Measurements from ENCODE around the gene SNIP1.
"Not testable (repeated sequence)": the region's sequence is repeated elsewhere in the genome, so short reads cannot be mapped to it uniquely, and the experiment has no call there.

The SNIP1 gene

DNA sequence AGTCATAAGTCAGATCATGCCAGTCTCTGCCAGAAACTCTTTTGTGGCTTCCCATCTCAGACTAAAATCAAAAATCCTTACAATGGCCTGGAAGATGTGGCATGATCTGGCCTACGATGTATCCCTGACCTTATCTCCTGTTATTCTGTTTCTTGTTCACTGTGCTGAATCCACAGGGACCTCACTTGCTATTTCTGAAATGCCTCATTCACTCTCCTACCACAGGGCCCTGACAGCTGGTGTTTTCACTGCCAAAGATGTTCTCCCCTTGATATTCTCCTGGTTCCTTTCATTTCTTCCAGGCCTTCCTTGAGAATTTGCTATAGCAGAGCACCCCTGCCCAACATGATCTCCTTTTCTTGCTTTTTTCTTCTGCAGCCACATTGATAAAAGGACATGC lies 4.3 kb upstream of the SNIP1 start:
- no peak for DNase-seq

DNA sequence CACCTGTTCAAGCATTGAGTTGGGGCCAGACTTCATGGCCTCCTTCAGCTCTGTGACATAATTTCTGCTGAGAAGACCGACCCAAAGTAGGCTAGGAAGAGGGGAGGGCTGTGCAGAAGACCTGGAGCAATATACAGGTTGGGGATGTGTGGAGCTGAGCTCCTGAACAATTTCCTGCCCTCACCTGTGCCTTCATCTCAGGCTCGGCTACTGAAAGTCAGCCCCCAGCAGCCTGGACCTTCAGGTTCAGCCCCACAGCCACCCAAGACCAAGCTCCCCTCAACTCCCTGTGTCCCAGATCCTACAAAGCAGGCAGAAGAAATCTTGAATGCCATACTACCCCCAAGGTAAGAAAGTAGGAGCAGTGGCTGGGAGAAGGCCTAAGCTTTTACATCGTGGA lies 3.3 kb upstream of the SNIP1 start:
- no peak for DNase-seq

DNA sequence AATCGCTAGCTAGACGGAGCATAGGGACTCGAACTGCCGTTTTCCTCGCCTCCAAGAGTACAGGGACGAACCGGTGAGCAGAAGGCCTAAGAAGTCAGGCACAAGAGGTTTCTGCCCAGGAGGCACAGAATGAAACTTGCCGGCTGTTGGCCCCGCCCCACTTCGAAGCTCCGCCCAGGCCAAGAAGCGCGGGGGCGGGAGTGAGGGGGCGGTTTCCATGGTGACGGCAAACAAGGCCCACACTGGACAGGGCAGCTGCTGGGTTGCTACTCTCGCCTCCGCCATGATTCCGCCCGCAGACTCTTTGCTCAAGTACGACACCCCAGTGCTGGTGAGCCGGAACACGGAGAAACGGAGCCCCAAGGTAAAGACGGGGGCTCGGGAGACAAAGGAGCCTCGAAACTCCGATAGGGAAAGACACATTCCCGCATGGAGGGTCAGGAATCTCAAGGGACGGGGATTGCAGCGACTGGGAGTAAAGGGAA lies 2.7 kb upstream of the SNIP1 start, which contains the start of gene DNALI1:
Gene DNALI1, plus strand, starts transcription at position 229 of the 485 bp plus-strand sequence. Its CDS starts 55 bp downstream, at position 284.
- peak; percentile 97 for DNase-seq

DNA sequence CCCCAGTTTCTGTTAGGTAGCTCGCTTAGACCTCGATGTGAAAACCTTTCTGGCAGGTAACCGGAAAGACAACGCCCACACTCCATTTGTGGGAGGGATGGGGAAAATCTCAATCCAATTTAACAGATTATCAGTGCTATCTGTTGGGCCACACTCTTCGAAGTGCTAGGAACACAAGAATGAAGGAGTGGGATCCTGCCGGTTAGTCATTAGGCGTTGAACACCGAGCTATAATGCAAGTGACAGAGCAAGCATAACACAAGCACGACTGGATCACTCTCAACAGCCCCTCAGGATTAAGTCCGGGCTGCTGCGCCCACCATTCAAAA lies 531 bp downstream of the SNIP1 start:
- DNase-seq, result no peak

DNA sequence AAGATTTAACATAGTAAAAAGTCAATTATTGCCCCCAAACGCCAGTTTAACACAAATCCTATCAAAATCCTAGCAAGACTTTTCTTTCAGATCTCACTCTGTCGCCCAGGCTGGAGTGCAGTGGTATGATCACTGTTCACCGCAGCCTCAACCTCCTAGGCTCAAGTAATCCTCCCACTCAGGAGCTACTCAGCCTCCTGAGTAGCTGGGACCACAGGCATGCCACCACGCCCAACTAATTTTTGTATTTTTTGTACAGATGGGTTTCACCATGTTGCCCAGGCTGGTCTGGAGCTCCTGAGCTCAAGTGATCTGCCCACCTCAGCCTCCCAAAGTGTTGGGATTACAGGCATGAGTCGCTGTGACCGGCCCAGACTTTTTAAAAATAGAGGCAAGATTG lies 4.8 kb downstream of the SNIP1 start:
- DNase-seq, result no peak

DNA sequence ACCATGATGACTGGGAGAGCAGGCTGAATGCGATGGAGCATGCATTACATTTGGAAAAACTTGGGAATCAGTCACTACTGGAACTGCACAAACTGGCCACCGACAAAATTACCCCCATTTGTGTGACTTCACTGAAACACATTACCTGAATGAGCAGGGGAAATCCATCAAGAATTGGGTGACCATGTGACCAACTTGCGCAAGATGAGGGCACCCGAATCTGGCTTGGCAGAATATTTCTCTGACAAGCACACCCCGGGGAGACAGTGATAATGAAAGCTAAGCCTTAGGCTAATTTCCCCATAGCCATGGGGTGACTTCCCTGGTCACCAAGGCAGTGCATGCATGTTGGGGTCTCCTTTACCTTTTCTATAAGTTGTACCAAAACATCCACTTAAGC lies 9.1 kb downstream of the SNIP1 start:
- no peak for DNase-seq

DNA sequence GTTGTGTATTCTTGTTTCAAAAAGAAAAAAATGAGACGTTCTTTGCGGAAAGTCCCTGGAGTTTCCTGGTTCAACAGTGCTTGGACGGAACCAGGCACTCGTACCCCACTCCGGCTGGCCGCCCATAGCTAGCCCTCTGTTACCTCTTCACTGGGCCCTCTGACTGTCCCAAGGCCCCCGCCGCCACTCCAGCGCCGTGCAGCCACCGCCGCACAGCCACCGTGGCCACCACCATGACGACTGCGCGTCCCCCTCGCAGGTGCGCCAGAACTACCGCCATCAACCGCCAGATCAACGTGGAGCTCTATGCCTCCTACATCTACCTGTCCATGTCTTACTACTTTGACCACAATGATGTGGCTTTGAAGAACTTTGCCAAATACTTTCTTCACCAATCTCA lies 9.6 kb downstream of the SNIP1 start:
- no peak for DNase-seq

DNA sequence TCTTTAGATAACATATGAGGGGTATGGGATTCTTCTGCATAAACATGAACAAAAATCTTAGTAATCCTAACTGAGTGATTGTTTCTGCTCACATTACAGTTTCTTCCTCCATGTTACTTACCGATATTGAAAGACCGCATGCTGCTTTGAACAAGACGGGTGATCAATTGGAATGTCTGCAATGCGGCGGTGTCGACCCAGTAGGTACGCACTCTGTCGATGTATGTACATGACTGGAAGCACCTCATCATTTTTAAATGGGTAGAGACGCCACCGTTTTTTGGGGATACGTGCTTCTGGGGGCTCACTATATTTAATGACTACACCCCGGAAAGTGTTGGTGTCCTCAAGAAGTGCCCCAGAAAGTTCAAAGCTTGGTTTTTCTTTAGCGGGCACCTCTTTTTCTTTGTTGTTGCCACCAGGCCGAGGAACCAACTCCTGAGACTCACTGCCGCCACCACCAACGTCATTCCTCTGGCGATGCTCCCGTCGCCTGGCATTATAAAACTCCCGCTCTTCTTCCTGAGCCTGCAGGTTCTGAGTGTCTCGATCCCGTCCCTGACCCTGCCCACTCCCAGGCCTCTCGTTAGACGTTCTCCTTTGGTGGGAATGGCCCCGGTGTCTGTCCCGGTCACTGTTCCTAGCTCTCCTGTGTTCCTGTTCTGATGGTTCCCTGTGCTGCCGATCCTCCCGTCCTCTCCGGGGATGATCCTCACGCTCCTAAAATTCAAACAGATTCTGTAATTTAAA lies 13.9 kb downstream of the SNIP1 start:
- no peak for DNase-seq

DNA sequence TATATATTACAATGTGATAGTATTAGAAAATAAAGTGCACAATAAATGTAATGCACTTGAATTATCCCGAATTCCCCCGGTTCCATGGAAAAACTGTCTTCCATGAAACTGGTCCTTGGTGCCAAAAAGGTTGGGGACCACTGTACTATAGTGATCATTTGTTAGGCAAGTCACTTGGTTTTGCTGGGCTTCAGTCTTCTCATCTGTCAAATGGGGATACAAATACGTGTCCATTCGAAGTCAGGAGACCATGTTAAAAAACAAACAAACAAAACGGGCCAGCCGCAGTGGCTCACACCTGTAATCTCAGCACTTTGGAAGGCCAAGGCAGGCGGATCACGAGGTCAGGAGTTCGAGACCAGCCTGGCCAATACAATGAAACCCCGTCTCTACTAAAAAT lies 14.9 kb downstream of the SNIP1 start:
- DNase-seq, result not testable (repeated sequence)

DNA sequence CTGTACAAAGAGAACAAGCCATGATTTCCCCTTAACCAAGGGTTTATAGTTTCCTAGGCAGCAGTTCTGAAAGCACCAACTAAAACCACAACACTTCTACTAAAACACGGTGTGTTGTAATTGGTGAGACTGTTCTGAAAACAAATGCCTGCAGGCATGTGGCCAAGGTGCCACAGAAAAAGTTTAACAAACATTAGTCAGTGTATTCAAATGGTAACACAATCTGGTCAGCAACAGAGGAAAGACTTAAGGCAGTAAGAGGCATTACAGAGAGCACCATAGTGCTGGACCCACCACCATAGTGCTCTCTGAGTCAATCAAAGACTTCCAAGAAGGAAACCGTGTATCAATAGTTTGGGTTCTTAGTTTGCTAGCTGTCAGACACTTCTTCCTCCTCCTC lies 16.7 kb downstream of the SNIP1 start:
- DNase-seq, result no peak

DNA sequence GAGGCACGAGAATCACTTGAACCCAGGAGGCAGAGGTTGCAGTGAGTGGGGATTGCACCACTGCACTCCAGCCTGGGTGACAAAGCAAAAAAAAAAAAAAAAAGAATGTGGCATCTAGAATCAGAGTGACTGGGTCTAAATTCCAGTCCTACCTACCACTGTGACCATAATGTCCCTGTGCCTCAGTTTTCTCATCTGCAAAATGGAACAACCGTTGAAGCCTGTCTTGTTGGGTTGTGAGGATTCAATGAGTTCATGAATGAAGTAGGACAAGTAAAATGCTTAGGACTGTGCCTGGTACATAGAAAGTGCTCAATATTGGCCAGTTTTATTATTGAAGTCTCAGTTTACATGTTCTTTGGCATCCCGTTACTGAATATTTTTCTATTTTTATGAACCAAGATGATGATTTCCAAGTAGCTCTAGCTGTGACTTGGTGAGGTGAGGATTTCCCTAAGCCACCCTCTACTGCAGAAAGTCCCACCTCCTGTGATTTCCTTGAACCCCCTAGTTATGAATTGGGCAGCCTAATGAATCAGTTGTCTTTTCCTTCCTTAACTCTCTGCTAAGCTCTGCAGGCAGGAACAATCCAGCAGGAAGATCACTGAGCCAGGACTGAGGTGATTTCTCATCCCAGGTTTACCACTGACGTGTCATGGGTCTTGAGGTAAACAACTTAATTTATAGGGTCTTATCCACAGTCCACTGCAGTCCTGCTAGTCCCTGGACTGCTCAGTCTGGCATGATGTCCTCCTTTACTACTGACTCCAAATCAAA lies 20.6 kb downstream of the SNIP1 start:
- DNase-seq, result no peak

DNA sequence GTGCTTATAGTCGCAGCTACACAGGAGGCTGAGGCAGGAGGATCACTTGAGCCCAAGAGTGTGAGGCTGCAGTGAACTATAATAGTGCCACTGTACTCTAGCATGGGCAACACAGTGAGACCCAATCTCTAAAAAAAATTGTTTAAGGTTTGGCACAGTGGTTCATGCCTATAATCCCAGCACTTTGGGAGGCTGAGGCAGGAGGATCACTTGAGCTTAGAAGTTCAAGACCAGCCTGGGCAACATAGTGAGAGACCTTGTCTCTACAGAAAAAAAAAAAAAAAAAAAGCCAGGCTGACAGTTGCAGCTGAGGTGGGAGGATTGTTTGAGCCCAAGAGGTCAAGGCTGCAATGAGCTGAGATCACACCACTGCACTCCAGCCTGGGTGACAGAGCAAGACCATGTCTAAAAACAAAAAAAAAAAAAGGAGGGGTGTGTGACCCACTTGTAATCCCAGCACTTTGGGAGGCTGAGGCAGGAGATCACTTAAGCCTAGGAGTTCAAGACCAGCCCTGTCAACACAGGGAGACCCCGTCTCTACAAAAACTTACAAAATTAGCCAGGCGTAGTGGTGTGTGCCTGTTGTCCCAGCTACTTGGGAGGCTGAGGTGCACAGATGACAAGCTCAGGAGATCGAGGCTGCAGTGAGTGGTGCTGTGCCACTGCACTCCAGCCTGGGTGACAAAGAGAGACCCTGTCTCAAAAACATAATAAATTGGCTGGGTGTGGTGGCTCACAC lies 21.5 kb downstream of the SNIP1 start:
- DNase-seq, result not testable (repeated sequence)

DNA sequence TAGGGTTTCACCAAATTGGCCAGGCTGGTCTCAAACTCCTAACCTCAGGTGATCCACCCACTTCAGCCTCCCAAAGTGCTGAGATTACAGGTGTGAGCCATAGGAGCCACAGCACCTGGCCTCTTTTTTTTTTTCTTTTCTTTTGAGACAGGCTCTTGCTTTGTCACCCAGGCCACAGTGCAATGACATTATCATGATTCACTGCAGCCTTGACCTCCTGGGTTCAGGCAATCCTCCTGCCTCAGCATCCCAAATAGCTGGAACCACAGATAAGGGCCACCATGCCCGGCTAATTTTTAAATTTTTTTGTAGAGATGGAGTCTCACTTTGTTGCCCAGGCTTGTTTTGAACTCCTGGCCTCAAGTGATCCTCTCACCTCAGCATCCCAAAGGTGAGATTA lies 24.2 kb downstream of the SNIP1 start:
- not testable (repeated sequence) for DNase-seq

DNA sequence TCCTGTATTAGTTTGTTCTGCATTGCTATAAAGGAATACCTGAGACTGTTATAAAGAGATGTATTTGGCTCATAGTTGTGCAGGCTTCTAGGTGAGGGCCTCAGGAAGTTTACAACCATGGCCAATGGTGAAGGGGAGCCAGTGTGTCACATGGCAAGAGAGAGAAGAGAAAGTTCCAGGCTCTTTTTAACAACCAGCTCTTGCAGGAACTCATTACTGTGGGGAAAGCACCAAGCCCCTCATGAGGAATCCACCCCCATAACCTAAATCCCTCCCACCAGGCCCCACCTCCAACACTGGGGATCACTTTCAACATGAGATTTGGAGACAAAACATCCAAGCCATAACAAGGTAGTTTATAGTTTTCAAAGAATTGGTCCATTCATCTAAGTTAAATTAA lies 34.5 kb downstream of the SNIP1 start:
- no peak for DNase-seq

DNA sequence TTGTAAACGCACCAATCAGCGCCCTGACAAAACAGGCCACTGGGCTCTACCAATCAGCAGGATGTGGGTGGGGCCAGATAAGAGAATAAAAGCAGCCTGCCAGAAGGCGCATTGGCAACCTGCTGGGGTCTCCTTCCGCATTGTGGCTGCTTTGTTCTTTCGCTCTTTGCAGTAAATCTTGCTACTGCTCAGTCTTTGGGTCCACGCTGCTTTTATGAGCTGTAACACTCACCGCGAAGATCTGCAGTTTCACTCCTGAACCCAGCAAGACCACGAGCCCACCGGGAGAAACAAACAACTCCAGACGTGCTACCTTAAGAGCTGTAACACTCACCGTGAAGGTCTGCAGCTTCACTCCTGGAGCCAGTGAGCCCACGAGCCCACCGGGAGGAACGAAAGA lies 35.2 kb downstream of the SNIP1 start:
- not testable (repeated sequence) for DNase-seq

DNA sequence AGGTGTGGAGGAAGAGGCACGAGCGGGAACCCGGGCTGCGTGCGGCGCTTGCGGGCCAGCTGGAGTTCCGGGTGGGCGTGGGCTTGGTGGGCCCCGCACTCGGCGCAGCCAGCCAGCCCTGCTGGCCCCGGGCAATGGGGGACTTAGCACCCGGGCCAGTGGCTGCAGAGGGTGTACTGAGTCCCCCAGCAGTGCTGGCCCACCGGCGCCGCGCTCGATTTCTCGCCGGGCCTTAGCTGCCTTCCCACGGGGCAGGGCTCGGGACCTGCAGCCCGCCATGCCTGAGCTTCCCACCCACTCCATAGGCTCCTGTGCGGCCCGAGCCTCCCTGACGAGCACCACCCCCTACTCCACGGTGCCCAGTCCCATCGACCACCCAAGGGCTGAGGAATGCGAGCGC lies 35.9 kb downstream of the SNIP1 start:
- DNase-seq, result not testable (repeated sequence)

DNA sequence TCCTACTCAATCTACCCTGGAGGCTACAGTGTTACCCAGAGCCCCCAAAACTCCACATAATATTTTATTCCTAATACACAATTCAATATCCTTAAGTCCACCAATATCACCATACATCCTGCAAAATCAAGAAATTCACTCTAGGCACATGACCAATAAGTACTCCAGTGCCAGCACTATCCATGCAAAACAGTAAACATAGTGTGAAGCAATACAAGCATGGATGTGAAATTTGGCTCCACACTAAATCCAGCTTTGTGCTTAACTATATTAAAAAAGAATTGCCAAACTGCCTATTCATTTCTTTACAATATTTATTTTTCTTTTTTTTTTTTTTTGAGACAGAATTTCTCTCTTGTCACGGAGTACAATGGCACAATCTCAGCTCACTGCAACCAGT lies 36.5 kb downstream of the SNIP1 start:
- no peak for DNase-seq

DNA sequence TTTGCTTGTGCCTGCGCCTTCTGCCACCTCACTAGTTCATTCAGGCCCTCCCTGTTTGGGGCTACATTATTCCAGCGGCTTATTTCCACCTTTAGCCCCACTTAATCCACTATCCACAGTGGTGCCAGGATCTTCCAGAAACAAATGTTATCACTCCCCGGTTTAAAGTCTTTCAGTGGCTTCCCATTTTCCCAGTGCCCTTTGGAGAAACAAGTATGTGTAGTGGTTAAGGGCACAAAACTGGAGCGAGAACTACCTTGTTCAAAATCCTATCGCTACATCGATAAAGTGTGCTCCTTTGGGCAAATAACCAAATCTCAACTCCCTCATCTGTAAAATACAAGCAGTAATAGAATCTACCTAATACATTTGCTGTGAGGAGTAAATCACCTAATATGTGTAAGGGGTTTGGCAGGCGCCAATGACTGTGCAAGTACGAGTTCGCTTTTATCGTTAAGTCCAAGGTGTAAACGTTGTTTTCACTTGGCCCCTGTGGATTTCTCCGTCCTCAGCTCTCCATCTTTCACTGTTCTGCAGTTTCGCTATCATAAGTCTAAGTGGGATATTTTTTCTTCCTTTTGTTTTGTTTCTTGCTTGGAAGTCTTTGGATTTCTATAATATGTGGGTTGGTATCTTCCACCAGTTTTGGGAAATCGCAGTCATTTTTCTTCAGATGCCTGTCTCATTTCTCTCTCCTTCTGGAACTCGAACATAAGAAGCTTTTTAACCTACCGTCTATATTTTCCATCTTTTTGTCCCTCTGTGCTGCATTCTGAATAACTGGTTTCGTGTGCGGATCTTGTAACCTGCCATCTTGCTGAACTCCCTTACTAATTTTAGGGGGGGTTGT lies 38.7 kb downstream of the SNIP1 start:
- no peak for DNase-seq

DNA sequence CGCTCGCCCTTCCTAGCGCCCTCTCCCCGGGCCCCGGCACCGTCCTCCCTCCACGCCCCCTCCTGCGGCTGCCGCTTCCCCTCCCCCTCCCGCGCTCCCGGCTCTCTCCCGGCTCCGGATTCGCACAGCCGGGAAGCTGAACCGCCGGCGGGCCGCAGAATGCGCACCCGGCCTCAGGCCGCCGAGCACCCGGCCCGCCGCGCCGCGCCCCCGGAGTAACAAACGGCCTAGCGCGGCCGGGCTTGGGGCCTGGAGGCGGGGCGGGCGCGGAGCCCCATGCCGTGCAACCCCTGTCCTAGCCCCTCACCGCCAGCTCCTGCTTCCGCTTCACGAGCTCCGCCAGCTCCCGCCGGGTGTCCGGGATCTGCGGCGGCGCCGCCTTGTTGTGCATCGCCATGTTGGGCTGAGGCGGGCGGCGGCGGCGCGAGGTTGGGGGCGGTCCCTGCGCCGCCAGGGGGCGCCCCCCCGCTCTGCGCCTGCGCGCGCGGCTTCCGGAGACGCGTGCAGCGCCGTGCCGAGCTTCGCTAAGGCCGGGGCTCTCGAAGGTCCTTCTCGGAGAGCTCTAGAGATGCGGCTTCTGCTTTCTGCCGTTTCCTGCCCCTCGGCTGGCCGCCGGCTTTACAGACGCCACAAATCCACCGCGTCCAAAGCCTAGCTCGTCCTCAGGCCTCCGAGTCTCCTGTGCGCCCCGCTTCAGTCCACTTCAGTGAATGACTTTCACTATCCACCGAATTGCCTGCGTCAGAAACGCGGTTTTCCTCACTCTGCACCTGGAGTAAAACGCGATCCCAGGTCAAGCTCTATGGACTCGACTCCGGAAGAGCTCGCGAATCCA lies 39.5 kb downstream of the SNIP1 start, which contains the start of gene MEAF6:
Gene MEAF6, minus strand, starts transcription at position 417 of the 835 bp plus-strand sequence. Its CDS starts 20 bp downstream, at position 397.
- DNase-seq, result peak; percentile 94

DNA sequence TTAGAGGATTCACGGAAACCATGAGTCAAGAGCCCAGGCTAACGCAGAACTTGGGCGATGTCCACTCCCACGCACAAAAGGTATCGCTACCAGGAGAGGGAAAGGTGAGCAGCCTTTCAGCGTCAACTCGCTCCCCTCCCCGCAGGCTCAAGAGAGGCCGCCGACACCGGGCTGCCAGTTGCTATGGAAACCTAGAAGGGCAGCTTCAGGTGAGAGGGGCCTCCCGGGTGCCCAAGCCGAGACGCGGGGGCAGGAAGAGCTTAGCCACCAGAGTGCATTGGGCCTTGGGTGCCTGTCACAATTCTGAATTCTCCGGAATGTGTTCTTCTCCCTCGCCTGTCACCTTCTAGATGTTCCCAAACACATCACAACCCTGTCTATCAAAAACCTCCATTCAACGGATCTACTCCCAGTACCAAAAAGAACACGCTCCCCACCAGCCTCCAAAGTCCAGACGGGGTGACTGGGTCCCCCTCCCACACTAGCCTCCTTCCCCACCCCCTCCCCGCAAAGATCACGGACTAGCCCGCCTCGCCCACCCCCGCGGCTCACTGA lies 40.2 kb downstream of the SNIP1 start:
- peak; percentile 62 for DNase-seq

DNA sequence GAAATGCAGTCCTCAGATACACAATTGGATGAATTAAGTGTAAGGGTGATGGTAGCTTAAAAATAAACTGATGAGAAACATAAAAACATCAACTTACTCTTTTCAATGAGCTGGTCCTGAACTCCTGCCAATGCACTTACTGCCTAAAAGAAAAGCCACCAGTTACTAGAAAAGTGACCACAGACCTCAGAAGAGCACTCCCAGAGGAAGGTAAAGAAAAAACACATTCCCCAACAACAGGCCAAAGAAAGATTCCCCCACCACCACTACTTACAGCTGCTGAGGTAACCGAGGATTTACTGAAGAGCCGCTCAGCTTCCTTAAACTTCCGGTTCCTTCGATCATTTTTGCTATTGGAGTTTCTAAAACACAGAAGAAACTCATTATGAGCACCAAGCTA lies 44.9 kb downstream of the SNIP1 start:
- no peak for DNase-seq

Data from eye (tissue), 1 donor.